KBM-7 (cell line): ENCODE data around the gene JMJD8.

ENCODE experiments used
- DNase-seq: peaks from one replicate; pipeline ENCODE4 v3.0.0-alpha.2; 2015
- in situ Hi-C: fragments of 300-500 bp; cut with MboI; formaldehyde crosslinking; loops from 2 replicates; pipeline ENCODE4 v1.14.3; 2020; ENCODE audit warnings: low sequenced_read_pairs, low pct_unique_long_range_greater_than_20kb, mixed read lengths

JMJD8 gene

DNA sequence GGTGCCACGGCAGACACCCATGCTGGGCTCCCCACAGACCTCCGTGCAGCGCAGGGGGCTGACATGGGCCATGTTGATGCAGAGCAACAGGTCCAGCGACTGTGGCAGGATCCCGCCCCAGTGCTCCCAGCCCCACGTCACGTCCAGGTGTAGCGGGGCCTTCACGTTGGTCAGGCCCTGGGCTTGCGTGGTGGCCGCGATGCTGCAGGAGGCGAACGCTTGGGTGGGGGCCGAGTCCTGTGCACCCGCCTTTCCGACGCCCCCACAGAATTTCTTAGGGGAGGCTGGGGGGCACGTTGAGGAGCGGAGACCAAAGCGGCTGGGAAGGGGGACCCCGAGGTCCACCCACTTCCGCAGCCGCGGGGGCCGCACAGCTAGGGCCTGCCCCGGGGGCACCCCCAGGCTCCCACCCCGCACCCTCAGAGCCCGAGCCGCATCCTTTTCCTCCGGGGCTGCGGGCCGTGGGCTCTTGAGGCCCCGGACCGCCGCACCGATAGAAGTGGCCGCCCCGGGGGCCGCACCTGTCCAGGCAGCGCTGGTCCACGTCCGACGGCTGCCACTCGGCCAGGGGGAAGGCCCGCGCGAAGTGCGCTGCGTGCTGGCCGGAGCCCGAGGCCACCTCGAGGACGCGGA lies 48.4 kb downstream of the JMJD8 start:
- in situ Hi-C loops, result no loop called here
- no peak for DNase-seq

- in situ Hi-C loops, result no loop called here
- DNase-seq, result no peak
These were observed 49.1 kb downstream of the JMJD8 start for GRCh38 chr16:634996-635395.

GRCh38 chr16:634051-634670 lies 50.0 kb downstream of the JMJD8 start:
- DNase-seq, result no peak
- in situ Hi-C loops, result no loop called here

- in situ Hi-C loops, result no loop called here
- DNase-seq, result no peak
These were observed 50.6 kb downstream of the JMJD8 start for GRCh38 chr16:633336-634050.

DNA sequence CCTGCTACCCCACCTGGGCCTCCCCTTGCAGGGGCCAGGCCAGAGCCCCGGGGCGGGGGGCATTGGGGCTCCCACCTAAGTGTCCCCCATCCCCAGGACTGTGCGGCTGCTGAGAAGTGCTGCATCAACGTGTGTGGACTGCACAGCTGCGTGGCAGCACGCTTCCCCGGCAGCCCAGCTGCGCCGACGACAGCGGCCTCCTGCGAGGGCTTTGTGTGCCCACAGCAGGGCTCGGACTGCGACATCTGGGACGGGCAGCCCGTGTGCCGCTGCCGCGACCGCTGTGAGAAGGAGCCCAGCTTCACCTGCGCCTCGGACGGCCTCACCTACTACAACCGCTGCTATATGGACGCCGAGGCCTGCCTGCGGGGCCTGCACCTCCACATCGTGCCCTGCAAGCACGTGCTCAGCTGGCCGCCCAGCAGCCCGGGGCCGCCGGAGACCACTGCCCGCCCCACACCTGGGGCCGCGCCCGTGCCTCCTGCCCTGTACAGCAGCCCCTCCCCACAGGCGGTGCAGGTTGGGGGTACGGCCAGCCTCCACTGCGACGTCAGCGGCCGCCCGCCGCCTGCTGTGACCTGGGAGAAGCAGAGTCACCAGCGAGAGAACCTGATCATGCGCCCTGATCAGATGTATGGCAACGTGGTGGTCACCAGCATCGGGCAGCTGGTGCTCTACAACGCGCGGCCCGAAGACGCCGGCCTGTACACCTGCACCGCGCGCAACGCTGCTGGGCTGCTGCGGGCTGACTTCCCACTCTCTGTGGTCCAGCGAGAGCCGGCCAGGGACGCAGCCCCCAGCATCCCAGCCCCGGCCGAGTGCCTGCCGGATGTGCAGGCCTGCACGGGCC lies 51.4 kb downstream of the JMJD8 start:
- no peak for DNase-seq
- in situ Hi-C loops, result no loop called here

DNA sequence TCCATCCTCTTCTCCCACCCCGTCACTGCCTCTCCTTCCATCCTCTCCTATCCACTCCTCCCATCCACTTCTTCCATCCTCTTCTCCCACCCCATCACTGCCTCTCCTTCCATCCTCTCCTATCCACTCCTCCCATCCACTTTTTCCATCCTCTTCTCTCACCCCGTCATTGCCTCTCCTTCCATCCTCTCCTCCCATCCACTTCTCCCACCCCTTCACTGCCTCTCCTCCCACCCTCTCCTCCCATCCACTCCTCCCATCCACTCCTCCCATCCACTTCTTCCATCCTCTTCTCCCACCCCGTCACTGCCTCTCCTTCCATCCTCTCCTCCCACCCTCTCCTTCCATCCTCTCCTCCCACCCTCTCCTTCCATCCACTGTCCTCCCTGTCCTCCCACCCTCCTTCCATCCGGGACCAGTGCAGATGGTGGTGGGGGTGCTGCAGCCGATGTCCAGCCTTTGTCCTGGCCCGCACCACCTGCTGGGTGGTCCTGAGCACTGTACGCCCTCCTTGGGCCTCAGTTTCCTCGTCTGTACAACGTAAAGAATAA lies 52.3 kb downstream of the JMJD8 start:
- in situ Hi-C loops, result no loop called here
- no peak for DNase-seq
